NOMO-1 treated with DMSO at 0.1 percent for 48 hours (cell line): ENCODE data around the gene SLC16A13.
A peak's percentile ranks its signal among the peaks of the same experiment; 100 is the strongest.
"Not testable (repeated sequence)": the region's sequence is repeated elsewhere in the genome, so short reads cannot be mapped to it uniquely, and the experiment has no call there.

Experiments used
- DNase-seq: peaks from one replicate; lab custom pipeline; 2025; ENCODE audit not compliant: unreplicated experiment; lab: John Stamatoyannopoulos, UW

SLC16A13 gene, protein sequence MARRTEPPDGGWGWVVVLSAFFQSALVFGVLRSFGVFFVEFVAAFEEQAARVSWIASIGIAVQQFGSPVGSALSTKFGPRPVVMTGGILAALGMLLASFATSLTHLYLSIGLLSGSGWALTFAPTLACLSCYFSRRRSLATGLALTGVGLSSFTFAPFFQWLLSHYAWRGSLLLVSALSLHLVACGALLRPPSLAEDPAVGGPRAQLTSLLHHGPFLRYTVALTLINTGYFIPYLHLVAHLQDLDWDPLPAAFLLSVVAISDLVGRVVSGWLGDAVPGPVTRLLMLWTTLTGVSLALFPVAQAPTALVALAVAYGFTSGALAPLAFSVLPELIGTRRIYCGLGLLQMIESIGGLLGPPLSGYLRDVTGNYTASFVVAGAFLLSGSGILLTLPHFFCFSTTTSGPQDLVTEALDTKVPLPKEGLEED

DNA sequence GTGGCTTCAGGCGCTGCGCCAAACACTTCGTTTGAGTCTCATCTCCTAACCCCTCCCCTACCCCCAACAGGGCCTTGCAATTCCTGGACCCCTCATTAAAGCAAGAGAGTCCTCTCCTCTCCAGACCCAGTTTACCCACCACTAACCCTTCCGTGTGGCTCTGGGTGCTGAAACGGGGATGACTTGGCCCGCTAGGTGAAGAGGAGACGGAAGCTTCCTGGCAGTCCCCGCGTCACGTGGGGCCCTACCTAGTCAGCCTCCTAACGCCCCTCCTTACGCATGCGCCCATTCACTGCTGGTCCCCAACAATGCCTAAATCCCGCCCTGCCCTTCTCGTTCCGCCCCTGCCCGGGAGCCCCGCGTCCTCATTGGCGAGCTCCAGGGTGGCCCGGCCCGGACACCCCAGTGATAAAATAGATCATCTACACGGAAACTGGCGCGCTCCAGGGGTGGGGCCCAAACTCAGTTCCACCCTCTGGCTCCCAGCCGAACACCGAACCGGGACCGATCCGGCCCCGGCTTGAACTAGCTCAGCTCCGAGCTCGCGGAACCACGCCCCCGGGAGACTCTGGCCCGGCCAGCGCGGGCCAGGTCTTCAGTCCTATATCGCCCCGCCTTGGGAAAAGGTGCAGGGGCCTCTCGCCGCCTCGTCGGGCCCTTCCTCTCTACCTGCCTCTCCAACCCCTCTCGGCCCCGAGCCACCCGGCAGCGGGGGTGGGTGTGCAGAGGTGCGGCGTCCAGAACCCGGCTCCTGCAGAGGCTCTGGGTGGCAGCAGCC lies at the start of gene SLC16A13:
Gene SLC16A13, plus strand, starts transcription at position 425 of the 778 bp plus-strand sequence. CDS start 368 bp downstream, outside the sequence.
- DNase-seq, result peak; percentile 98

DNA sequence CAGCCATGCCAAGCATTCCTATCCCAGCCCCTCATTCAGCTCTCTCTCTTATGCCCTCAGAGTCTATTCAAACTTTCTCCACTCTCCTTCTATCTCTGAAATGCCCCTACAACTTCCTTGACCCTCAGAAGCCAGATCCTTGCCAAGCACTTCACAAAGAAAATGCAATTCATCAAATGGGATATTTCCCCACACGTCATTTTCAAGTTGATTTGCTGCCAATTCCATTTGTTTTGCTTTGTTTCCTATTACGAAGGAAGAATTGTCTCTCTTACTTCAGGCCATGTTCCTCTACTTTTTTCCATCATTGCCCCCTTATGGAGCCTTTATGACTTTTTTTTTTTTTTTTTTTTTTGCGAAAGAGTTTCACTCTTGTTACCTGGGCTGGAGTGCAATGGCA lies 49.1 kb upstream of the SLC16A13 start:
- no peak for DNase-seq

DNA sequence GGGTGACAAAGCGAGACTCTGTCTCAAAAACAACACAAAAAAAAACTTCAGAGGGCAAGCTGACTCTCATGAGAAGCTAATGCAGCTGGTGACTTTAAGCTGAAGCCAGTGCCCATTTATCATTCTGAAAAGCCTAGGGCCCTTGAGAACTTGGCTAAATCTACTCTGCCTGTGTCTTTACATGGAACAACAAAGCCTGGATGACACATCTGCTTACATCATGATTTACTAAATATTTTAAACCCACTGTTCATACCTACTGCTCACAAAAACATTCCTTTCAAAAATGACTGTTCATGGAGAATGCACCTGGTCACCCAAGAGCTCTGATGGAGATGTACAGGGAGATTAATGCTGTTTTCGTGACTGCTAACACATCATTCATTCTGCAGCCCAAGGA lies 46.0 kb upstream of the SLC16A13 start:
- no peak for DNase-seq

DNA sequence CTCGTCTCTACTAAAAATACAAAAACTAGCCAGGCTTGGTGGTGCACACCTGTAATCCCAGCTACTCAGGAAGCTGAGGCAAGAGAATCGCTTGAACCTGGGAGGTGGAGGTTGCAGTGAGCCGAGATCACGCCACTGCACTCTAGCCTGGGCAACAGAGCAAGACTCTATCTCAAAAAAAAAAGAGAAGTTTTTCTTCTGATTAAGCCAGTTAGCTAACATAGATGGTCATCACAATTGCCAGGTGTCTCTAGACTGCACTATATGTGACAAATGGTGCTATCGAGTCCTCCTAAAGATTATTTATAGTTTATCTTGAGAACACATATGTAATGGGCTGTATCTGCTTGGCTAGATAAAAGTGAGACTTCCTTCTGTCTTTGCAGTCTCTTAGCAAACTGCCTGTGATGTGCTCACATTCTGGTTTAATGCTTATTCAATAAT lies 42.2 kb upstream of the SLC16A13 start:
- DNase-seq, result not testable (repeated sequence)

DNA sequence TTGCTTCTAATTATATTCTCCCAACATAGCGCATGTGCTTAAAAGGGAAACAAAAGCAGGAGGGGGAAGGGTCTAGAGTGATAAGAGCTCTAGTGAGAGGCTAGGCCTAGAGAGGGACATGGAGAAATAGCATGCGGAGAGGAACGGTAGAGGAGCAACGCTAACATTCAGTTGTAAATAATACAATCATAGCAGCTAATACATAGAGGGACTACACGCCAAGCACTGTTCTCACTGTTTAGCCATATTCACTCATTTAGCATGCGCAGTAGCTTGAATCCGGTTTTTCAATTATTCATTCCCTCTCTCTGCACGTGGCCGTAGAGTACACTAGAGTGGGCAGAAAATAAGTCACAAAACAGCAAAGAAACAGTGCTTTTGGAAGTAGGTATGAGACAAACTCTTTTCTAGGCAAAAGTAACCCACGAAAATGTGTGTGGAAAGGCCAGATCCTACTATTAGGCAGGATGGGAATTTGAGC lies 41.7 kb upstream of the SLC16A13 start:
- no peak for DNase-seq

DNA sequence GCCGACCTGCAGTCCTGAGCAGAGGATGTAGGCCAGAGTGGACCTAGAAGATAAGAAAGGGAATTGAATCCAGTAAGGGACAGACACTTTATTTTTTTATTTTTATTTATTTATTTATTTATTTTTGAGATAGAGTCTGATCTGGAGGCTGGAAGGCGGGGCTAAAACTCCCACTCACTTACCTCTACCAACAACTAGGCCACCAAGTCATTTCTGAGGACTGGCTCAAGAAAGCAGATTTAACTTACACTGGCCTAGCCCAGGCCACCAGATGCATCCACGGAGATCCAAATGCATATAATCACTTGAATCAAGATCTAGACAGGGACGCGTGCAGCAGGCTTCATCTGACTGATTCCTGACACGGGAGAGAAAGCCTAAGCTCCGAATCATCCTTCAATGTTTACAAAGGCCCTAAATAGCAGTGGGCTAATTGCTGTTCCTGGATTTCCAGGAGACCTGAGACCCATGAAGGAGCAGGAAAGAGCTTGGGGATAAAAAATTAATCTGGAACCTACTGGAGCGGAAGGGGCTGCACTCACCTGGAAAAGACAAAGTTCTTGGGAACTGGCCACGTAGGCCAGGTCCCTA lies 41.1 kb upstream of the SLC16A13 start:
- DNase-seq, result no peak

DNA sequence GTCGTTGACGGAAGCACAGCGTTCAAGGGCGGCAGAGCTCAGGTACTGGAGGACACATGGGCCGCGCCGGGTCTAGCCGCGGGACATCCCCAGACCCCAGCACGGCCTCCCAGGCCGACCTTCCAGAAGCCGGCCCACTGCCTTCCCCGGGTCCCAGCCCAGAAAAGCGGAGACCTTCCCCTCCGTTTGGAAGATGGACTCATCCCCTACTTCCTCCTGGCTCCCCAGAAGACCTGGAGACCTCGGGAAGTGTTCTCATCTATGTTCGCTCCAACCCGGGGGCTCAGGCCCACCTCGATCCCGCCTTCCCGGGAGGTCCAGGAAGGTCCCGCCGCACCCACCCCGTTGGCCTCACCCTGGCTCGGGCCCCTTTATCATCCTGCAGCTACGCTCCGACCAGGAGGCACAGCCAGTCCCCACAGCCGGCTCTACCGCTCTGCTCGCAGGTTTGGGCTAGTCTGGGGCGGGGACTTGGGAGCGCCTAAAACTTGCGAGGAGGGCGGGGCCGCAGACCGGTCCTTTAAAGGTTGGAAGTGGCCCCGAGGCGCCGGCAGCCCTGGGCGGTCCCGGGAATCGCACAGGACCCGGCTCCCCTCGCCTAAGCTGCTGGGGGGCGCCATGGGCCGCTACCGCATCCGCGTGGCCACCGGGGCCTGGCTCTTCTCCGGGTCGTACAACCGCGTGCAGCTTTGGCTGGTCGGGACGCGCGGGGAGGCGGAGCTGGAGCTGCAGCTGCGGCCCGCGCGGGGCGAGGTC lies 40.1 kb upstream of the SLC16A13 start, which contains the start of gene ALOX12:
Gene ALOX12, plus strand, starts transcription at position 550 of the 756 bp plus-strand sequence. Its CDS starts 69 bp downstream, at position 619.
- no peak for DNase-seq

DNA sequence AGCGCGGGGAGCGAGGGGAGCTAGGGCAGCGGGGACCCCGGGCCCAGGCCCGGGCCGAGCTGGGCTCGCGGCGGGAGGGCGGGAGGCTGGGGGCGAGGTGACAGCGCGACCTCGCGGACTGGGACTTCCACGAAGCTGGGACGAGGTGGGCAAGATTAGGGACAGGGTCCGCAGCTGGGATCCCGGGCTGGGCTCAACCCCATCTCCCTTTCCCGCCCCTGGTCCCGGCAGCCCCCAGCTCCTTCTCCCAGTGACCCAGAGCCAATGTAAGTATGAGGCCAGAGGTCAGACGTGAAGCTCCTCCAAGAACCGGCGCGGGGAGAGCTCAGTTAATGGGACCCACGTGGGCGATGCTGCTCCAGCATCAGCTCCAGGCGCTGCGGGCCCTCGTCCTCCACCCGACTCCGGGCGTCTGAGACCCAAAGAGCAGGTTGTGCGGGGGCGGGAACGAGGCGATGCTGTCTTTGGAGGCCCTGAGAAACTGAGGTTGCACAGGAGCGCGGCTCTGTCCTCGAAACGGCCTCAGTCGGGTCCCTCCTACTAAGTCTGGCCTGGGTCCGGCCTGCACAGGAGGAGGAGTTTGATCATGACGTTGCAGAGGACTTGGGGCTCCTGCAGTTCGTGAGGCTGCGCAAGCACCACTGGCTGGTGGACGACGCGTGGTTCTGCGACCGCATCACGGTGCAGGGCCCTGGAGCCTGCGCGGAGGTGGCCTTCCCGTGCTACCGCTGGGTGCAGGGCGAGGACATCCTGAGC lies 39.4 kb upstream of the SLC16A13 start:
- no peak for DNase-seq

DNA sequence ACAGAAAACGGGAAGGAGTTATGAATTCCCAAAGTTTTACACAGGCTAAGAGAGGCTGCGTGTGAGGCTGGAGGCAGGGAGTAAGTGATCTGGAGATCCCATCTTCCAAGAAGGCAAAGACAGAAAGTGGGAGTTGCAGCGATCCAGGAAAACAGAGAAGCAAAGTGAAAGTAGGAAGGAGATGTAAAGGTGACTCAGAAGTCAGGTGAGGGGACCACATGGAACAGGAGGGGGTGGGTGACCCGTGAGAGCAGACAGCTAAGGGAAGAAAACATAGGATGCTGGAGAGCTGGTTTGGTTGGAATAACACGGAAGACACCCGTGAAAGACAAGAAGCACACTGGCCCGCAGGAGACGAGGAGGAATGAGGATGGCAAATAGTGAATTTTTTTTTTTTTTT lies 38.6 kb upstream of the SLC16A13 start:
- DNase-seq, result no peak

DNA sequence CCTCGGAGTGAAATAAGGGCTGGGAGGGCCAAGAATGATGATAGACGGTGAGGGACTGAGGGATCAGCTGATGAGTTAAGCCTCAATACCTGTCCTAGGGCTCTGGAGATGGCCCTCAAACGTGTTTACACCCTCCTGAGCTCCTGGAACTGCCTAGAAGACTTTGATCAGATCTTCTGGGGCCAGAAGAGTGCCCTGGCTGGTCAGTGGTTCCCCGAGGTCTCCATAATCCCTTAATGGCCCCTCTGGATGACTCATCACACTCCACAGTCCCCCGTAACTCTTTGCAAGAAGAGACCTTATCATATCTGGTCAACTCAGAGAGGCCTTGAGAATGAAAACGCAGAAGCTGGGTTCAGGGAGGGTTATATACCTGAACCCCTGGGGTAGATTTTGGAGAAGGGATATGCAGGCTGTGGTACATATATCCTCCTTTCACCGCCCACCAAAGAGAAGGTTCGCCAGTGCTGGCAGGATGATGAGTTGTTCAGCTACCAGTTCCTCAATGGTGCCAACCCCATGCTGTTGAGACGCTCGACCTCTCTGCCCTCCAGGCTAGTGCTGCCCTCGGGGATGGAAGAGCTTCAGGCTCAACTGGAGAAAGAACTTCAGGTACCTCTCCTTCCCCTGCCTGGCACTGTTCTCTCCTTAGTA lies 36.8 kb upstream of the SLC16A13 start:
- no peak for DNase-seq

DNA sequence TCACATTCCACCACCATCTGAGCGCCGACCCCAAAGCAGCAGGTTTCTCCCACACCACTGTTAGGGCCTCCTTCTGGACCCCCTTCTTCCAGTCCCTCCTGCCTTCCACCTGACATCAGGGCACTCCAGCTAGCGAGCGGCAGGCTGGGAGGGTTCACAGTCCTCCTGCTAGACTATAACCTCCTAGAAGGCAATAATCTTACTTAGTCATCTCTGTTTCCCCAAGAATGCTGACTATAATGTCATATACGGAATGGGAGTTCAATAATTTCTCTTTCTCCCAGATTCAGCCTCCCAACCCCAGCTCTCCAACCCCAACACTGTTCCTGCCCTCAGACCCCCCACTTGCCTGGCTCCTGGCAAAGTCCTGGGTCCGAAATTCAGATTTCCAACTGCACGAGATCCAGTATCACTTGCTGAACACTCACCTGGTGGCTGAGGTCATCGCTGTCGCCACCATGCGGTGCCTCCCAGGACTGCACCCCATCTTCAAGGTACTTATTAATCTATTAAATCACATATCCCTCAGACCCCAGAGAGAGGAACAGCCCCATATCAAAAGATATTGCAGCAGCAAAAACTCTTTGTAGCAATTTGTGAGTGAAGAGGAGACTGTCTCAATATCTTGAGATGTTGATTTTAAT lies 34.4 kb upstream of the SLC16A13 start:
- peak; percentile 9 for DNase-seq

DNA sequence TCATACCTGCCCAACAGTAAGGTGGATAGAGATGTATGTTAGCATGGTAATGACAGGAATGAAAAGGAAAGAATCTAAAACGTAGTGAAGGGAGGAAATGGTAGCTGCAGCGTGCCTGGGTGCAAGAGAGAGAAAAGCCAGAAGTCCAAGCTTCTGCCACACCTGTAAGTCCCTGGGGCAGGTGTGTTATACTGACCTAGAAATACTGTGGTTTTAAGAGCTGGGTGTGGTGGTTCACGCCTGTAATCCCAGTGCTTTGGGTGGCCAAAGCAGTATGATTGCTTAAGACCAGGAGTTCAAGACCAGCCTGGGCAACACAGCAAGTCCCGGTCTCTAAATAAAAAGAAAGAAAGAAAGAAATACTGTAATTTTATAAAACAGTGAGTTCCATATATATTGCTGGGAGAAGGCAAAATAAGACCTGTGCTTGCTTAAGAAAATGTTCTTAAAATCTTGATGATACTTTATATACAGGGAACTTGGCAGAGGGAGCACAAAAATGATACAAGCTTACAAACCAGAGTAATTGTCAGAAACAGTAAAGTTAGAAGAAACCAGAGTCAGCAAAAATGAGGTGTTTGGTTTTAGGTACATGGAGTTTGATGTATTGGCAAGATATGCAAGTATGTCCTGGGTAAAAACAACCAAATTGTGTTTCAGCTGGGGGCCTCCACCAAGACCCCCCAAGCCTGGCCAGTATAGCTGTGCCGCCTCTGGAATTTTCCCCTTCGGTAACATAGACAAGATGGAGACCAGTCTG lies 33.3 kb upstream of the SLC16A13 start:
- no peak for DNase-seq

DNA sequence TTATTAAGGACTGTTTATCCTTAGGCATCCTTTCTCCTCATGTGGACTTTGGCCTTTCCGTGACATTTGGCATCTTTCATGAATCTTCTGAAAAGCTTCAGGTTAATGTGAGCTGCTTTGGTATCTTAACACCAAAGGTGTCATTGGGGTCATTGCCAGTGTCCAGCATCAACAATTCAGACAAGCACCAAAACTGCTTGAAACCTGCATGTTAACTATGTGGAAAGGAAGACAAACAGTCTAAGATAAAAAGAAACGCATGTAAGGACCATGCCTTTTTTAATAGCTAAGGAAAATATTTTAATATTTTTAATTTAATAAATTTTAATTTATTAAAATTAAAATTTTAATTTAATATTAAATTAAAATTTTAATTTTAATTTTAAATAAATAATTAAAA lies 32.1 kb upstream of the SLC16A13 start:
- no peak for DNase-seq

DNA sequence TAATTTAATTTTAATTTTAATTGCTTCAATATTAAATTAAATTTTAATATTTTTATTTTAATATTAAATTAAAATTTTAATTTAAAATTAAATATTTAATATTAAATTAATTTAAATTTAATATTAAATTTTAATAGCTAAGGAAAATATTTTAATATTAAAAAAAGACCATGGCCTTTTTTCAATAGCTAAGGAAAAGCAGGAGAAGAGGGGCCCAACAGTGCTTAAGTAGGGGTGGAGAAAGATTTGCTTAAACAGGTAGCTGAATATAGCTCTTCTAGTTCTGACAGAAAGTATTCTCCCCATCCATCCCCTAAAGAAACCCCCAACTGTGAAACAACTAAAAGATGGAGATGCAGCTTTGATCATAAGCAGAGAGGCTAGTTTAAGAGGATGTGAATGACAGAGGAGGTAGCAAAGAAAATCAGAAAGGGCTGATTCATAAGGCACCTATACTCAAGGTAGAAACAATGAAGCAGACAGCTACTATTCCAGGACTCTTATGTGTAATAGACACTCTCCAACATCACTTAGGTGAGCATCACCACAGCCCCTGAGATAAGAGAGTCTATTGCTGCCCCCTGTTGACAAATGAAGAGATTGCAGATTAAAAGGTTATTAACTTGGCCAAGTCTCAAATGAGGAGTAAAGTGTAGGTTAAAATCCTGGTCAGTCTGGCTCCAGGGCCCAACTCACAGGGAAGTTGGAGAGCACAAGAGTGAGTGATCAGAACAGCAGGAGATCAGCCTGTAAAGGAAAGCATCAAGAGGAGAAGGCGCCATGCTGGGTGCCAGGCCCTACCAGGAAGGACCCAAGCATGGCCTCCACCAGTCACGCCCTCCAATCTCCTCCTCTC lies 31.2 kb upstream of the SLC16A13 start:
- DNase-seq, result peak; percentile 83

DNA sequence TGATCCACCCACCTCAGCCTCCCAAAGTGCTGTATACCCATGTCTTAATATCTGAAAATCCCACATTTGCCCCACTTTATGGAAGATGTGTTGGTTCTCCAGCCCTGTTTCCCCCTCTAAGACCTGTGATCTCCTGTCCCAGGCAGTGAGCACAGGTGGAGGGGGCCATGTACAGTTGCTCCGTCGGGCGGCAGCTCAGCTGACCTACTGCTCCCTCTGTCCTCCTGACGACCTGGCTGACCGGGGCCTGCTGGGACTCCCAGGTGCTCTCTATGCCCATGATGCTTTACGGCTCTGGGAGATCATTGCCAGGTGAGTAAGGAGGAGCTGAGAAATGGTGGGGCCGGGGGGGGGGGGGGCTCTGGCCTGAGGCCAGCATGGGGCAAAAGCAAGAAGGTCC lies 30.1 kb upstream of the SLC16A13 start:
- DNase-seq, result no peak

DNA sequence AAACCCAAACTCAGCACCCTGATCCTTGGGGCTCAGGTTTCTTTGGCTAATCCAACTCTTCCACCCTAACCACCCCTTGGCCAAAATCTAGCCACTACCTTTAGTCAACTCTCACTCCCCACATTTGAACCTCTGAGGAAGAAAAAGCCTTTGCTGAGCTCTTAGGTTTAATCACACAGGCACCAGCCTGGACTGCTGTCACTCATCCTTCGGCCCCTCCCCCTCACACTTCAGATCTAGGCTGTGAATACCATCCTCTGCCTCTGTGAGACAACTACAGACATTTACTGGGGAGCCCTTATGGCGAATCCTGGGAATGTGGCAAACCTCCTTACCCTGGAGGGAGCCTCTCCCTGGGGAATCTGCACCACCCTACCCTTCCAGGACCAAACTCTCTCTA lies 28.7 kb upstream of the SLC16A13 start:
- no peak for DNase-seq

DNA sequence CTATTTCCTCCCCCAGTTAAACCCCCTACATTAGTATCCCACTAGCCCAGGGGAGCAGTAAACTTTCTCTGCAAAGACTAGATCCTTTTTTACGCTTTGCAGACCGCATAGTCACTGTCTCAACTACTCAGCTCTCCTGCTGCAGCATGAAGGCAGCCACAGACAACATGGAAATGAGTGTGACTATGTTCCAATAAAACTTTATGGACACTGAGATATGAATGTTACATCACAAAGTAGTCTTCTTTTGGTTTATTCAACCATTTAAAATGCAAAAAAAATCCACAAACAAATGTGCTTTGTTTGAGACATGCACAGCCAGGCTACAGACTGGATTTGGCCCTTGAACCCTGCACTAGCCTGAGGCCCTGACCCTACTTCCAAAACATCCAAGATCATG lies 25.3 kb upstream of the SLC16A13 start:
- DNase-seq, result no peak
